T-helper 1 cell (primary cell): ENCODE results near the gene ATP6V1B1.

Source experiments
- DNase-seq, 5 donors: peaks; one replicate each; pipeline ENCODE4 v3.0.0-alpha.2; 2012 to 2020

Gene ATP6V1B1

GRCh38 chr2:70977605-70978205, 42.0 kb downstream of the ATP6V1B1 start:
- peak in 1 of 5 donors; percentile 58 for DNase-seq

GRCh38 chr2:70978341-70979179, 42.9 kb downstream of the ATP6V1B1 start, which contains the start of gene ANKRD53:
Gene ANKRD53, plus strand, starts transcription at chr2:70978630. Its CDS starts 16 bp downstream, at chr2:70978646.
- peak in 1 of 5 donors; percentile 36 for DNase-seq

- DNase-seq = no peak
These were observed 43.4 kb downstream of the ATP6V1B1 start for GRCh38 chr2:70979180-70979488.

GRCh38 chr2:70979626-70980025, 43.9 kb downstream of the ATP6V1B1 start:
- DNase-seq = no peak

- no peak for DNase-seq
These were observed 45.7 kb downstream of the ATP6V1B1 start for GRCh38 chr2:70981421-70981820.

- no peak for DNase-seq
These were observed 46.4 kb downstream of the ATP6V1B1 start for GRCh38 chr2:70981866-70982810.

GRCh38 chr2:70982971-70983370, 47.3 kb downstream of the ATP6V1B1 start:
- DNase-seq = no peak

GRCh38 chr2:70983506-70984227, 48.0 kb downstream of the ATP6V1B1 start:
- no peak for DNase-seq

GRCh38 chr2:70984228-70984575, 48.5 kb downstream of the ATP6V1B1 start:
- no peak for DNase-seq

GRCh38 chr2:70984576-70985282, 49.0 kb downstream of the ATP6V1B1 start:
- DNase-seq = peak; percentile 60 to 80 (median 74)

- no peak for DNase-seq
These were observed 49.6 kb downstream of the ATP6V1B1 start for GRCh38 chr2:70985283-70985688.

GRCh38 chr2:70985956-70986355, 50.3 kb downstream of the ATP6V1B1 start:
- no peak for DNase-seq

- no peak for DNase-seq
These were observed 50.9 kb downstream of the ATP6V1B1 start for GRCh38 chr2:70986499-70987189.

GRCh38 chr2:70987386-70987785, 51.7 kb downstream of the ATP6V1B1 start:
- no peak for DNase-seq

- no peak for DNase-seq
These were observed 52.5 kb downstream of the ATP6V1B1 start for GRCh38 chr2:70988151-70988550.

GRCh38 chr2:70988726-70989648, 53.3 kb downstream of the ATP6V1B1 start:
- no peak for DNase-seq

- no peak for DNase-seq
These were observed 54.5 kb downstream of the ATP6V1B1 start for GRCh38 chr2:70990216-70990615.

GRCh38 chr2:70991142-70991541, 55.4 kb downstream of the ATP6V1B1 start:
- DNase-seq = no peak

GRCh38 chr2:70991742-70992141, 56.0 kb downstream of the ATP6V1B1 start:
- no peak for DNase-seq
